Stimulated activated CD8-positive, alpha-beta memory T cell treated with anti-CD3 and anti-CD28 coated beads, Interleukin-2, amount 100 ng/mL, for 48 hours (primary cell): ENCODE data around the gene SIM2.

ENCODE experiments used
- DNase-seq, 2 donors: peaks; one replicate each; pipeline ENCODE4 v3.0.0-alpha.2; 2020; ENCODE audit warnings: low read depth in 2 of 2

Gene SIM2

DNA sequence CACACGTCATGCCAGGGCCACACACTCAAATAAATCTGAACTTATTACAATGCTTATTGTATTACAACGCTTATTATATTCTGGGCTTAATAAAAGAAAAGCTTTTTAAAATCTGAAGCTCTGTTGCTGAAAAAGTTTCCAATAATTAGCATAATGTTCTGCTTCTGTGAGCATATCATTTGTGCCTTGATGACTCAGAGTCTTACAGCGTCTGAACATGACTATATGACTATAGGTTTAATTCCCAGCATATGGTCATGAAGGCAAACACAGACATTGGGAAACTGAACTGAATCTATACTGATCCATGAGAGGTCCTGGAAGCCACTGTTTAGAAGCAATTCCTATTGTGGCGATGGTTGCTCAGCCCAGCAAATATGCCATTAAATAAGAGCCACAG lies 66.3 kb downstream of the SIM2 start:
- DNase-seq = no peak

DNA sequence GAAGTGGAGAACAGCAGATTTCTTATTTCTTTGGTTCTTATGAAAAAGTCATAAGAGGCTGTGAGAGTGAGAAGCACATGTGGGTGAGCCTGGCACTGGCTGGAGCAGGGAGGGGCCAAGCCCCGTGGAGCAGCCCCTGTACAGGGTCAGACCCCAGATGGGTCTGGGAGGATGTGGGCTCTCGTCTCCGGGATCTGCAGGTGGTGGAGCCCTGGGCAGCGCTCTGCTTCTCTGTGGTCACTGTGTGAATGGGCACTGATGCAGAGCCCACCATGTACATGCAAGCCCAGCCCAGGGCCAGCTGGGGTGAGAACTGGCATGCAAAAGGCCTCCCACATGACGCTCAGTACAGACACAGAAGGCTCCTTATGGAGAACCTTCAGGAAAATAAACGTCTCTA lies 67.6 kb downstream of the SIM2 start:
- DNase-seq = no peak

GRCh38 chr21:36767096-36767495 lies 68.2 kb downstream of the SIM2 start:
- no peak for DNase-seq

- DNase-seq = no peak
Observed at GRCh38 chr21:36768496-36768895, 69.6 kb downstream of the SIM2 start.

DNA sequence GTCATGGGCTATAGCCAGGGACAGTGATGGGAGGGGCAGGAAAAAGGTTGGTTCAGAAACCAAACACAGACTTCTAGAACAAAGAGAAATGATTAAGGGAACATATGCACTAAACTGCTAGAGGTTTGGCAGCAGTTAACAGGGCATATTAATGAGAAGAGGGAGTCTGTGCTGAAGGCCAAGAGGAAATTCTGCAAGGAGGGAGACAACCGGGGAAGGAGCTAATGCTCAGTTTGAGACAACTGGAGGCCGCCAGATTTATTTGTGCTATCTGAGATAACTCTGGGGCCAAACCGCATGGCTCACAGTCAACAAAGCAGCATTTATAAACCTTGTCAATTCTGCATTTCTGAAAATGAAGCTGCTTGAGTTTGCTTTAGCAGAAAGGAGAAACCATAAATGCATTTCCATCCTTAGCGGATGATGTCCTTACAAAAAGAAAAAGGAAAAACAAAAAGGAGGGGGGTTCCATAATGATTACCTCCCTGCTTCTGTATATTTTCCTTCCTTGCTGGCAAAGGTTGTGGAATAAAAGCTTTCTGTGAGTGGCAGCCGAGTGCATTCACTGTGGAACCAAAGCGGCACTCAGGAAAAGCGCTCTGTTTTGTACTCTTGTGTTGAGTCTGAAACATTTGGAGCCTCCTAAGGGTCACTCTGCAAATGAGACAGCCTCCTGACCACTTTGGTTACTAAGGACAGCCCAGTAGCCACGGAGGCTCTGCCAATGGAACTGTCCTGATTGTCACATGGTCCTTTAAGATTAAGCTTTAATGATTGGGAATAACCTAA lies 70.3 kb downstream of the SIM2 start:
- no peak for DNase-seq

- no peak for DNase-seq
Observed at GRCh38 chr21:36773117-36773516, 74.2 kb downstream of the SIM2 start.

GRCh38 chr21:36773995-36774394 lies 75.1 kb downstream of the SIM2 start:
- DNase-seq = no peak

DNA sequence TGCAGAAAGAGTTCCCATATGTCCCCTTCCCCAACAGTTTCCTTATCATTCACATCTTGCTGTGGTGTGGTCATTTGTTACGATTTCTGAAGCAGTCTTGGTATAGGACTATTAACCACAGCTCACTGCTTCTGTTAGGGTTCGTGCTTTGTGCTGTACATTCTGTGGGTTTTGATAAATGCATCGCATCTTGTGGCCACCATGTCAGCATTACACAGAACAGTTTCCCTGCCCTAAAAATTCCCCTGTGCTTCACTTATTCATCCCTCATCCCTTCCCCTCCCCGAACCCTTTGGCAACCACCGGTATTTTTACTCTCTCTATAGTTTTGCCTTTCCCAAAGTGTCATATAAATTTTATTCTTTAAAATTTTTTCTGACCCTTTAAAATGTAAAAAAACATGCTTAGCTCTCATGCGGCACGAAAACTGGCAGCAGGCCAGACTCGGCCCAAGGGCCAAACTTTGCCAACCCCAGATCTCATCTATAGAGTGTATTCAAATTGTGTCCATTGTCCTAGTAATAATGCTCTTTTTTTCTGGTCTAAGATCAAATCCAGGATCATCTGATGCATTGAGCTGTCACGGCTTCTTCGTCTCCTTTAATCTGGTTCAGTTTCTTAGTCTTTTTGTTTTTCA lies 78.2 kb downstream of the SIM2 start:
- no peak for DNase-seq

GRCh38 chr21:36780861-36781260 lies 81.9 kb downstream of the SIM2 start:
- DNase-seq = no peak

GRCh38 chr21:36783612-36784374 lies 84.9 kb downstream of the SIM2 start:
- DNase-seq = no peak

DNA sequence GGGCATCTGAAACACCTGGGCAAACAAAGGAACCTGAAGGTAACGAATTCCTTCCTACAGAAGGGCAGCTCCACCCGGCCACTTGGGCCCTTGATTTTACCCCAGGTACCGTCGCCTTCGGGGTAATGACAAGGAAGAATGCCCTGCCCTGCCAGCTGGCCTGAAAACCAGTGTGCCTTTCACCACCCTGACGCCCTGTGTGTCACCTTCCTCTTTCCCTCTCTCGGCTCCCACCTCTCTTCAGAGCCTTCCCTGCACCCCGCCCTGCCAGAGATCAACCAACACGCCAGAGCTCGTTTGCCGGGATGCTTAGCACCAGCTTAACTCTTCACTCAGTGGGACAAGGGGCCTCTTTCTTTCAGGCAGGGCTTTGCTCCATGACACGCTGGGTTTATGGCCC lies 86.0 kb downstream of the SIM2 start:
- DNase-seq = no peak

- no peak for DNase-seq
Observed at GRCh38 chr21:36785615-36786014, 86.7 kb downstream of the SIM2 start.

DNA sequence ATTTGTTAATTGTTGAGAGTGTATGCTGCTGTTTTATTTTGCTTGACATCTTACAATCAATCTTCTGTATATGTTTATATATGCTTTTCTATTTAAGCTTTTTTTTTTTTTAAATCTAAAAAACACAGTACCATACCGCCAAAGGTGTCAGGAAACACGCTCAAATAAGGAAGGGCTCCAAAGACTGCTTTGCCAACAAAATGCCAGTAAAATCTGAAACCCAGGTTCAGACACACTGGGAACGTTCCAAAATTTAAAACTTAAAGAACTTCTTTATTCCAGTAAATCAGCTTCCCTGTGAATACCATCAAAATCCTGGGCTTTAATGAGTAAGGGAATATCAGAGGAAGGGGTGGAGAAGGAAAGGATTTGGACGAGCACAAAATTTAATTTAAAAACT lies 87.3 kb downstream of the SIM2 start:
- no peak for DNase-seq

- no peak for DNase-seq
Observed at GRCh38 chr21:36788120-36788638, 89.3 kb downstream of the SIM2 start.

GRCh38 chr21:36790616-36791015 lies 91.7 kb downstream of the SIM2 start:
- DNase-seq = no peak

GRCh38 chr21:36791180-36791579 lies 92.3 kb downstream of the SIM2 start:
- DNase-seq = no peak

DNA sequence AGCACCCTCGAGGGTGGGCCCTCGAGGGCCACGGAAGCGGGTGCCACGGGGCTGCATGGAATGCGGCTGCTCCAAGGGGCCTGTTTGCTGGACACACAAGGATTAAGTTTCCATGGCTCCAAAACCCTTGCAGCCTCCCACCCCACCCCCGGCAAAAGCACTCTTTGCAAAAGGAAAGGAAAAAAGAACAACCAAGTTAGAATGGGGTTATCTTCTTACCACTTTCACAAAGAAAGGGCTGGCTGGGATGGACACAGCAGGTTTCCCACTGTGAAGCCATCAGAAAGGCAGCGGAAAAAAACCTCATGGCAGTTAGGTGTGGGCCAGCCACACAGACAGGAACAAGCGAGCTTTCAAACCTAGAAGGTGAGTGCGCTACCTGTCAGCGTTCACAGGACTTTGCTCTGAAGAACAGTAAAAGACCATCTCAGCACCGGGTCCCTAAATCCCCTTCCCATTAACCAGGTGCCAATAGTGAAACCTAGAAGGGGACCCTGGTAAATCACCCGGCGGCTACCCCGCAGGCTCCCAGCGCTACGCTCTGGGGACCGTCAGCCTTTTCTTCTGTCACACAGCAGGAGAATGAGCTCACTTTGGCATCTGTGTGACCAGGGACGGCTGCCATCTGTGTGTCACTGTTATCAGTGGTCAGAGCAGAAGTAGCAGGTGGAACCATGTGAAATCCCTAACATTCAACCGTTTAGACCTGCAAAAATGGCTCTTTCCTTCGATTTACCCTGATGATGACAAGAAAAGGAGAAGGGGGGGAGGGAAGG lies 93.0 kb downstream of the SIM2 start:
- DNase-seq = no peak

DNA sequence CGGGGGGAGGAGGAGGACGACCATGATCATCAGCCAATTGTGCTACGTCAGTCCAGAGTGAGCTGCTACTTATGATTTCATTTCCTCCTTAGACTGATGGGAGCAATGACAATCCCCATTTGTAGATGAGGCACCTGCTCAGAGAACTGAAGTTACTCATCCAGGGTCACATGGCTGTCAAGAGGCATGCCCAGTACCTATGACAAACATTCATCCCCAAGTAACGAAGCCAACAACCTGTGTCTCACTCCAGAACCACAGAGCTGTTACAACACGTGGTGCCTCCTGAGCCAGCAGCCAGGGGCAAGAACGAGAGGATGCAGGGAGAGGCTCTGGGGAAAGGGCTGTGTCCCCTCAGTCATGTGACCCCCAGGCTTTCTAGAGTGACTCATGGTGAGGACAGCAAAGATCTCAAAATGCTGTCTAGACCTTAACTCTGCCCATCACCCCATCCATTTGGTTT lies 93.6 kb downstream of the SIM2 start:
- no peak for DNase-seq

DNA sequence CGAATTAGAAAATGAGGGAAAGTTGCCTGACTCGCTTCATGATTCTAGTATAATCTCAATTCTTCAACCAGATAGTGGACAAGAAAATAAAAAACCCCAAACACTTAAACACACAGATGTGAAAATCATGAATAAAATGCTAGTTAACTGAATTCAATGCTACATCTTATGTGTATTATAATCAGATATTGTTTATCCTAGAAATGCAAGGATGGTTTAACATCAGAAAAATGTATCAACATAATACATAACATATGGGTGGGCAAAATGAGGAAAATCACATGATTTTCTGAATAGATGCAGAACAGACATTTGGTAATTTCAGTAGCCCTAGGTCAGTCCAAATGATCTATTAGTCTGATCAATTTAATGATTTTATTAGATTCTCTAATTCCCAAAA lies 97.2 kb downstream of the SIM2 start:
- no peak for DNase-seq

DNA sequence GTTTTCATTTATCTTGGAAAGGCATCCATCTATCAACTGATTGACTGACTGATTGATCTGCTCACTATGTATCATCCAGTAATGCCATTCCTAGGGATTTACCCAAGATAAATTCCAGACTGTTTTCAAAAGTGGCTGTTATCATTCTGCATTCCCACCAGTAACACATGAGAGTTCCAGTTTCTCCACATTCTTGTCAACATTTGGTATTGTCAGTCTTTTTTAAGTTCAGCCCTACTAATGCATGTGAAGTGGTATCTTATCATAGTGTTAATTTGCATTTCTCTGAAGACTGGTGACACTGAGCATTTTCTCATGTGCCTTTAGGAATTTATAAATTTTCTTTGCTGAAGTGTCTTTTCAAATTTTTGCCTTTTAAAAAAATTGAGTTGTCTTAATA lies 99.6 kb downstream of the SIM2 start:
- no peak for DNase-seq
